Measurements from ENCODE around the gene RLF.

DNA sequence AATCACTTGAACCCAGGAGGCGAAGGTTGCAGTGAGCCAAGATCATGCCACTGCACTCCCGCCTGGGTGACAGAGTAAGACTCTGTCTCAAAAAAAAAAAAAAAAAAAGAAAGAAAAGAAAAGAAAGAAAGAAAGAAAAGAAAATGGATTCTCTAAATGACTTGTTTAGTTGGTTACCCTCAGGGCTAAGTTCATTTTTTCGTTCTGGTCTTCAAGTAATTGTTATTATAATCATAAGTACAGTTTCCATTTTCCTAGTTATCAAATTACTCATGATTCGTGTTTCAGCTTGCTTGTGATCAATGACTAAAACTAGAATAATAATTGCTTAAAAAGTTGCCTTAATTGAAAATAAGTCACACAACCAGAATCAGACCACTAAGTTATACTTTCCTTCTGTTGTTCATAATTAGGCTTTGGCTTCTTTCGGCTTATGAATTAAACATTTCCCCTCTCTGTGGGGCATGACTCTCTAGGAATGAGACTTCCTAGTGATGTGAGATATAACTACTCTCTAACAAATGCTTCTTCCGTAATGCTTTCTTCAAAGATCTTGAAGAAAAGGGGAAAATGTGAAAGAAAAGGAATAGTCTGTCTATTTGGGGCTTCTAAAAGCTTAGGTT is 9.6 kb upstream of the RLF start:
- TF ChIP-seq, protein P1, sequence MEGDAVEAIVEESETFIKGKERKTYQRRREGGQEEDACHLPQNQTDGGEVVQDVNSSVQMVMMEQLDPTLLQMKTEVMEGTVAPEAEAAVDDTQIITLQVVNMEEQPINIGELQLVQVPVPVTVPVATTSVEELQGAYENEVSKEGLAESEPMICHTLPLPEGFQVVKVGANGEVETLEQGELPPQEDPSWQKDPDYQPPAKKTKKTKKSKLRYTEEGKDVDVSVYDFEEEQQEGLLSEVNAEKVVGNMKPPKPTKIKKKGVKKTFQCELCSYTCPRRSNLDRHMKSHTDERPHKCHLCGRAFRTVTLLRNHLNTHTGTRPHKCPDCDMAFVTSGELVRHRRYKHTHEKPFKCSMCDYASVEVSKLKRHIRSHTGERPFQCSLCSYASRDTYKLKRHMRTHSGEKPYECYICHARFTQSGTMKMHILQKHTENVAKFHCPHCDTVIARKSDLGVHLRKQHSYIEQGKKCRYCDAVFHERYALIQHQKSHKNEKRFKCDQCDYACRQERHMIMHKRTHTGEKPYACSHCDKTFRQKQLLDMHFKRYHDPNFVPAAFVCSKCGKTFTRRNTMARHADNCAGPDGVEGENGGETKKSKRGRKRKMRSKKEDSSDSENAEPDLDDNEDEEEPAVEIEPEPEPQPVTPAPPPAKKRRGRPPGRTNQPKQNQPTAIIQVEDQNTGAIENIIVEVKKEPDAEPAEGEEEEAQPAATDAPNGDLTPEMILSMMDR (IDR thresholded peaks at IDR 0.05): no peak
- no peak for TF ChIP-seq EP300 (IDR thresholded peaks at IDR 0.05)
